ENCODE measurements around the gene IQCN. TPM values are rescaled to one million over a fixed set of nuclear protein-coding genes. Genes with fewer than 3 reads are reported as not detected.

The IQCN gene
- total RNA-seq, 2 experiments from 2014 or later: 0.59 to 0.69 TPM

DNA sequence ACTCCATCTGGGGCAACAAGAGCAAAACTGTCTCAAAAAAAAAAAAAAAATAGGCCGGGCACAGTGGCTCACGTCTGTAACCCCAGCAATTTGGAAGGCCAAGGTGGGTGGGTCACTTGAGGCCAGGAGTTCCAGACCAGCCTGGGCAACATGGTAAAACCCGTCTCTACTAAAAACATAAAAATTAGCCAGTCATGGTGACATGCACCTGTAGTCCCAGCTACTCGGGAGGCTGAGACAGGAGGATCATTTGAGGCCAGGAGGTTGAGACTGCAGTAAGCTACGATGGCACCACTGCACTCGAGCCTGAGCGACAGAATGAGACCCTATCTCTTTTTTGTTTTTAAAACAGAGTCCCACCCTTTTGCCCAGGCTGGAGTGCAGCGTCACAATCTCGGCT, 3.9 kb downstream of the IQCN start:
- CTCF ChIA-PET: interaction anchor here (0.7 to 9.8 kb wide), 5 partner anchors 9 to 256 kb away, joined by 4 to 85 read pairs (median 6); partner anchors contain the start of gene LSM4
- no peaks in the 10 kb centered on the region for H3K36me3 Mint-ChIP-seq (ENCODE audit: low read depth)
- DNase-seq (no peak), ATAC-seq (no peak)
- peaks cover 13% of the 10 kb centered on the region for H3K4me1 Mint-ChIP-seq (ENCODE audit: low read depth)
- H3K9me3 Mint-ChIP-seq: no peaks in the 10 kb centered on the region
- intact Hi-C loops (cut with micrococcal nuclease): no loop called here
- no peak overlapping the region for H3K27ac Mint-ChIP-seq
- H3K4me3 Mint-ChIP-seq: no peak overlapping the region
- H3K27me3 Mint-ChIP-seq: no peaks in the 10 kb centered on the region
- no peak for TF ChIP-seq CTCF (IDR thresholded peaks at IDR 0.05)
- POLR2A ChIA-PET: interaction anchor here (1.5 kb wide), 1 partner anchor 11 kb away, joined by 6 read pairs; the partner anchor contains the start of gene JUND

DNA sequence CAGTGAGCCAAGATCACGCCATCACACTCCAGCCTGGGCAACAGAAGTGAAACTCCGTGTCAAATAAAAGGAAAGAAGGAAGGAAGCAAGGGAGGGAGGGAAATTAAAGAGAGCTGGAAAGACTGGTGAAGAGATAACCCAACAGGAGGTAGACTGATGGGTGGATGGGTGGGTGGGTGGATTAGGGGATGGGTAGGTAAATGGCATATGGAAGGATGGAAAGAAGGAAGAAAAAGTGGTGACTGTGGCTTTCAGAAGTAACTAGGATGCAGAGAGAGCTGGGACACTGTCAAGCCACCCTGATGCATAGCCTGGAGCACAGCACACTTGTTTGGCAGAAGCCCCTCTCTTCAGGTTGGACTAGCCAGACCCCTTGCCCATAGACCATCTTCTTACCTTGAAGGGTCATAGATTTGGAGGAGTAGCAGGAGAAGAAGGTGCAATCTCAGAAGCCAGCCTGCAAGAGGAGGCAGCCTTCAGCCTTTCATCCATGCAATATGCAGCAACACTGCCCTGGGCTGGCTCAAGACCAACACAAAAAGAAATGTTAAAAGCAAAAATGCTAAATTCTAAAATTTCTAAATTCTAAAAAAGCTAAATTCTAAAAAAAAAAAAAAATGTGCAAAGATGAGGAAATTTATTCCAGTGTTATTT, 5.1 kb downstream of the IQCN start:
- intact Hi-C loops (cut with micrococcal nuclease): no loop called here
- no peak for ATAC-seq
- no peak for DNase-seq
- Mint-ChIP-seq H3K27me3 (no peaks in the 10 kb centered on the region), H3K9me3 (no peaks in the 10 kb centered on the region), H3K4me1 (ENCODE audit: low read depth) (peaks cover 2% of the 10 kb centered on the region), H3K4me3 (no peak overlapping the region), H3K36me3 (ENCODE audit: low read depth) (no peaks in the 10 kb centered on the region), H3K27ac (no peak overlapping the region)
- TF ChIP-seq CTCF (IDR thresholded peaks at IDR 0.05): no peak
- ChIA-PET CTCF (interaction anchor here (0.6 to 9.8 kb wide), 5 partner anchors 10 to 298 kb away, joined by 3 to 85 read pairs (median 6); partner anchors contain the start of gene LSM4), POLR2A (interaction anchor here (1.5 to 1.6 kb wide), 2 partner anchors 10 to 12 kb away, joined by 3 to 6 read pairs; partner anchors contain the start of gene JUND)

- no peaks in the 10 kb centered on the region for H3K36me3 Mint-ChIP-seq (ENCODE audit: low read depth)
- intact Hi-C loops (cut with micrococcal nuclease): no loop called here
These were observed 7.2 kb downstream of the IQCN start for GRCh38 chr19:18266771-18267686.

DNA sequence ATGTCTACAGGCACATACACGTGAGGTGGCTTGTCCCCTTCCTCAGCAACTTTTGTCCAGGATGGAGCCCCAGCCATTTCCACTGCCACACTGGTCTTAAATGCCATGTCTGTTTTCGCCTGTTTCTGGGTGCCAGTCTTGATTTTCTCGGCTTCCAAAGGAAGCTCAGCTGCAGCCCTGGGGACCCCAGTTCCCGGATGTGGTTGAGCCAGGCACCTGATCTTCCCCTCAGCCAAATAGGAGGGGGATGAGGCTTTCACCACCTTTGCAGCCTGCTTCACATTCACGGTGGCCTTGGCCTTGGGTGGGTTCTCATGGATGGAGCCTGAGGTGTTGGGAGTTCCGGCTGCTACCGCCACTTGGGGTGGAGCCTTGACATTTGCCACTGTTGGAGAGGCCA, 8.7 kb downstream of the IQCN start:
- ChIA-PET CTCF (no interaction called here), POLR2A (no interaction called here)
- no peaks in the 10 kb centered on the region for H3K27me3 Mint-ChIP-seq
- DNase-seq: no peak
- TF ChIP-seq CTCF (IDR thresholded peaks at IDR 0.05): no peak
- ATAC-seq: no peak
- intact Hi-C loops (cut with micrococcal nuclease): no loop called here
- H3K27ac Mint-ChIP-seq: no peak overlapping the region
- no peaks in the 10 kb centered on the region for H3K9me3 Mint-ChIP-seq
- no peaks in the 10 kb centered on the region for H3K4me1 Mint-ChIP-seq (ENCODE audit: low read depth)
- H3K4me3 Mint-ChIP-seq: no peak overlapping the region
- H3K36me3 Mint-ChIP-seq (ENCODE audit: low read depth): no peaks in the 10 kb centered on the region

More at GRCh38 chr19:18266771-18267686, 7.2 kb downstream of the IQCN start:
- Mint-ChIP-seq H3K27me3 (no peaks in the 10 kb centered on the region), H3K4me3 (no peak overlapping the region), H3K27ac (no peak overlapping the region), H3K9me3 (no peaks in the 10 kb centered on the region), H3K4me1 (ENCODE audit: low read depth) (no peaks in the 10 kb centered on the region)
- ChIA-PET CTCF (no interaction called here), POLR2A (no interaction called here)
- DNase-seq (no peak), ATAC-seq (no peak)
- TF ChIP-seq CTCF (IDR thresholded peaks at IDR 0.05): no peak

All from activated CD8-positive, alpha-beta T cell treated with anti-CD3 and anti-CD28 coated beads for 36 hours (primary cell).